Activated naive CD8-positive, alpha-beta T cell treated with anti-CD3 and anti-CD28 coated beads, Interleukin-2, amount 50 U/mL, for 24 hours (primary cell): Measurements from ENCODE around the gene SLBP.
"Not testable (repeated sequence)": the region's sequence is repeated elsewhere in the genome, so short reads cannot be mapped to it uniquely, and the experiment has no call there.

Experiments
- ATAC-seq: fragments of 150-1000 bp; cut with Tn5 transposase; one replicate; pipeline ENCODE4 v1.10.0; 2021
- DNase-seq: peaks from one replicate; pipeline ENCODE4 v3.0.0; 2021
- H3K27ac Mint-ChIP-seq: one replicate; pipeline ENCODE4 v1.8.0; 2021; ENCODE audit warnings: mild to moderate bottlenecking, mixed read lengths
- H3K27me3 Mint-ChIP-seq: one replicate; pipeline ENCODE4 v1.8.0; 2021; ENCODE audit warnings: mixed read lengths
- H3K36me3 Mint-ChIP-seq: one replicate; pipeline ENCODE4 v1.8.0; 2021; ENCODE audit warnings: low read depth, mixed read lengths
- H3K4me1 Mint-ChIP-seq: one replicate; pipeline ENCODE4 v1.8.0; 2021; ENCODE audit warnings: mixed read lengths
- H3K4me3 Mint-ChIP-seq: one replicate; pipeline ENCODE4 v1.8.0; 2021; ENCODE audit warnings: mild to moderate bottlenecking, moderate library complexity, mixed read lengths
- H3K9me3 Mint-ChIP-seq: one replicate; pipeline ENCODE4 v1.8.0; 2021; ENCODE audit warnings: mixed read lengths

The SLBP gene

DNA sequence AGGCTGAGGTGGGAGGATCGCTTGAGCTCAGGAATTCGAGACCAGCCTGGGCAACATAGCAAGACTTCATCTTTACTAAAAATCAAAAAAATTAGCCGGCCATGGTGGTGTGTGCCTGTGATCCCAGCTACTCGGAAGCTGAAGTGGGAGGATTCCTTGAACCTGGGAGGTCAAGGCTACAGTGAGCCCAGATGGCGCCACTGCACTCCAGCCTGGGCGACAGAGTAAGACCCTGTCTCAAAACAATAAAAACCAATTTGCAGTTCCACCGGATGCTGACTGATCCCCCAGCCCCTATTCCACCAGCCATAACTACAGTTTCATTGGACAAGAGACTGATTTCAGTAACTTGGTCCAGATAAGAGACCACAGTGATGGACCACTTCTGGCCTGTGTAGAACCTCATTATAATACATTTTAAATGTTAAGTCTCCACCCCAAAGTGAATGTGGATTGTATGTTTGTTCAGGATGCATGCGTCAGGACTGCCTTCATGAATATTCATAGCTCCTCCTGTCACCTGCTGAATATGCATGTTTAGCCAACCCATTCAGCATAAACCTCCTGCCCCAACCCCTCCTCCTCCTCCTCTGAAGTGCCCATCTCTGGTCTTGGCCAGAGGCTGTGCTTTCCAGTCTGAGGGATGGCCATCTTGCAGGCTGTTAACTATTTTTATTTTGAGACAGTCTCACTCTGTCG lies 2.3 kb upstream of the SLBP start:
- H3K4me3 Mint-ChIP-seq: peak overlapping the region; percentile 98
- no peaks in the 10 kb centered on the region for H3K9me3 Mint-ChIP-seq
- DNase-seq (no peak), ATAC-seq (no peak)
- H3K36me3 Mint-ChIP-seq: peaks cover 40% of the 10 kb centered on the region
- H3K27ac Mint-ChIP-seq: peak overlapping the region; percentile 94
- peaks cover 58% of the 10 kb centered on the region for H3K4me1 Mint-ChIP-seq
- no peaks in the 10 kb centered on the region for H3K27me3 Mint-ChIP-seq

- peaks cover 63% of the 10 kb centered on the region for H3K4me1 Mint-ChIP-seq
- H3K4me3 Mint-ChIP-seq: peak overlapping the region; percentile 98
- peak overlapping the region; percentile 94 for H3K27ac Mint-ChIP-seq
- peaks cover 50% of the 10 kb centered on the region for H3K36me3 Mint-ChIP-seq
- H3K27me3 Mint-ChIP-seq: no peaks in the 10 kb centered on the region
- peak; percentile 3 for ATAC-seq
- no peaks in the 10 kb centered on the region for H3K9me3 Mint-ChIP-seq
- no peak for DNase-seq
These were observed 1.1 kb upstream of the SLBP start for GRCh38 chr4:1713003-1713851.

GRCh38 chr4:1711571-1712215 lies 426 bp downstream of the SLBP start:
- Mint-ChIP-seq H3K4me1 (peaks cover 68% of the 10 kb centered on the region), H3K27me3 (no peaks in the 10 kb centered on the region), H3K36me3 (peaks cover 58% of the 10 kb centered on the region), H3K9me3 (no peaks in the 10 kb centered on the region), H3K4me3 (peak overlapping the region; percentile 98), H3K27ac (peak overlapping the region; percentile 93)
- DNase-seq (peak; percentile 39), ATAC-seq (no peak)

- peaks cover 62% of the 10 kb centered on the region for H3K36me3 Mint-ChIP-seq
These were observed 1.0 kb downstream of the SLBP start for GRCh38 chr4:1711055-1711570.

DNA sequence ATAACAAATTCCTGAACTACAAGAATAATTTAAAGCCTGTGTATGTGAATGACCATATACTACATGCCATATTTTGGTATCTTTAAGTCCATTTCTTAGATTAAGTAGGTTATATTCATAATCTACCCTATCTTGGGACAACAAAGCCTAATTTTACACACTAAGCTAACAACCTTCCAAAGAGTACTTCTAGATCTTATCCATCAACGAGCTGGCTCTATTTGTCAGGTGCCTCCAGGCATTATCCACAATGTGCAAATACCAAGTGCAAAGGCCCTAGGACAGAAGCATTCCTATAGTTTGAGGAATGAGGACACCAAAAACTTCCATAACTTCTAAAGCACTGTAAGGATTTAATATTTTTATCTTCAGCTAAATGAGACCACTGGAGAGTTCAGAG lies 3.5 kb downstream of the SLBP start:
- Mint-ChIP-seq H3K4me3 (peak overlapping the region; percentile 98), H3K27me3 (no peaks in the 10 kb centered on the region), H3K27ac (no peak overlapping the region), H3K4me1 (peaks cover 68% of the 10 kb centered on the region), H3K9me3 (no peaks in the 10 kb centered on the region), H3K36me3 (peaks cover 70% of the 10 kb centered on the region)
- DNase-seq (no peak), ATAC-seq (no peak)

More at GRCh38 chr4:1711055-1711570, 1.0 kb downstream of the SLBP start:
- Mint-ChIP-seq H3K27me3 (no peaks in the 10 kb centered on the region), H3K4me1 (peaks cover 71% of the 10 kb centered on the region), H3K4me3 (peak overlapping the region; percentile 98), H3K27ac (peak overlapping the region; percentile 93), H3K9me3 (no peaks in the 10 kb centered on the region)
- DNase-seq: no peak
- ATAC-seq: no peak

DNA sequence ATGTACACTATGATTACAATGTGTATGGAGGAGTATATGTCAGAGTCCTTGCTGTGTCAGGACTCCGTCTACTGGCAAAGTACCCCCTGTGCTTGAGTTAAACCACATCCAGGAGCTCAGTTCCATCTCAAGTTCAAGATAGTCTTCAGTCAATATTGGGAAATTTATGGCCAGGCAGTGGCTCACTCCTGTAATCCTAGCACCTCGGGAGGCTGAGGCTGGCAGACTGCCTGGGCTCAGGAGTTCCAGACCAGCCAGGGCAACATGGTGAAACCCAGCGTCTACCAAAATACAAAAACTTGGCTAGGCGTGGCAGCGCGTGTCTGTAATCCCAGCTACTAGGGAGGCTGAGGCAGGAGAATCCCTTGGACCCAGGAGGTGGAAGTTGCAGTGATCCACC lies 5.8 kb downstream of the SLBP start:
- no peak for ATAC-seq
- Mint-ChIP-seq H3K9me3 (no peaks in the 10 kb centered on the region), H3K4me1 (peaks cover 73% of the 10 kb centered on the region), H3K36me3 (peaks cover 80% of the 10 kb centered on the region), H3K27ac (no peak overlapping the region), H3K4me3 (no peak overlapping the region), H3K27me3 (no peaks in the 10 kb centered on the region)
- DNase-seq: no peak

GRCh38 chr4:1705732-1706131 lies 6.4 kb downstream of the SLBP start:
- Mint-ChIP-seq H3K36me3 (peaks cover 78% of the 10 kb centered on the region), H3K9me3 (no peaks in the 10 kb centered on the region), H3K27me3 (no peaks in the 10 kb centered on the region), H3K4me1 (peaks cover 67% of the 10 kb centered on the region), H3K4me3 (no peak overlapping the region), H3K27ac (no peak overlapping the region)
- DNase-seq (no peak), ATAC-seq (no peak)

- H3K4me1 Mint-ChIP-seq: peaks cover 48% of the 10 kb centered on the region
- peak overlapping the region; percentile 29 for H3K27ac Mint-ChIP-seq
- ATAC-seq (no peak), DNase-seq (no peak)
- H3K9me3 Mint-ChIP-seq: no peaks in the 10 kb centered on the region
- H3K27me3 Mint-ChIP-seq: no peaks in the 10 kb centered on the region
- H3K36me3 Mint-ChIP-seq: peaks cover 75% of the 10 kb centered on the region
- H3K4me3 Mint-ChIP-seq: no peak overlapping the region
These were observed 8.3 kb downstream of the SLBP start for GRCh38 chr4:1703867-1704266.

DNA sequence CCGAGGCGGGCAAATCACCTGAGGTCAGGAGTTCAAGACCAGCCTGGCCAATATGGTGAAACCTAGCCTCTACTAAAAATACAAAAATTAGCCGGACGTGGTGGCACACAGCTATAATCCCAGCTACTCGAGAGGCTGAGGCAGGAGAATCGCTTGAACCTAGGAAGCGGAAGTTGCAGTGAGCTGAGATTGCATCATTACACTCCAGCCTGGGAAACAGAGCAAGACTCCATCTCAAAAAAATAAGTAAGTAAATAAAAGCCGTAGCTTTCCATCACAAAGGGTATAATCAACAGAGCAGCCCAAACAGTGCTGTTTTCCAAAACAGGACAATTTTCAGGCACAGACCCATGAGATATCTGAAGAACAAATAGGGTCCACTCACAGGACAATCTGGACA lies 10.4 kb downstream of the SLBP start:
- H3K27ac Mint-ChIP-seq: peak overlapping the region; percentile 15
- DNase-seq, H3K9me3 Mint-ChIP-seq, H3K27me3 Mint-ChIP-seq, ATAC-seq, H3K4me3 Mint-ChIP-seq: not testable (repeated sequence)
- H3K4me1 Mint-ChIP-seq: peaks cover 36% of the 10 kb centered on the region
- H3K36me3 Mint-ChIP-seq: peaks cover 71% of the 10 kb centered on the region

DNA sequence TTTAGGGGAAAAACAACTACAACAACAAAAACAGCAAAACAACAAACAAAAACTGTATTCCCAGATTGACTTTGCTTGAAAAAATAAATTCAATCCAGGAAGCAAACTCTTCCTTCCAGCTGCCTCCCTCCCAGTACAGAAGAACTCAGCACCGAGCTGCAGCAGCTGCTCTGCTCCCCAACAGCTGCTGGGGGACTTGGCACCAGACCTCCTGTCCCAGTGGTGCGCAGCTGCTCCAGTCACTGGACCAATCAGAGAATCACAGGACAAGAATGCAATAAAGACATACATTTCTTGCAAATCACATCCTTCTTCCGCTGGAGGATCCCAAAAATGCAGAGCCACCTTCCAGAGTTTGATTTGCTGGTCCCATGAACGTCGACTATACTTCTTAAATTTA lies 16.2 kb downstream of the SLBP start:
- H3K36me3 Mint-ChIP-seq: peaks cover 68% of the 10 kb centered on the region
- no peaks in the 10 kb centered on the region for H3K27me3 Mint-ChIP-seq
- peak overlapping the region; percentile 43 for H3K27ac Mint-ChIP-seq
- no peak for DNase-seq
- peaks cover 2% of the 10 kb centered on the region for H3K4me1 Mint-ChIP-seq
- ATAC-seq: no peak
- H3K9me3 Mint-ChIP-seq: no peaks in the 10 kb centered on the region
- H3K4me3 Mint-ChIP-seq: no peak overlapping the region

DNA sequence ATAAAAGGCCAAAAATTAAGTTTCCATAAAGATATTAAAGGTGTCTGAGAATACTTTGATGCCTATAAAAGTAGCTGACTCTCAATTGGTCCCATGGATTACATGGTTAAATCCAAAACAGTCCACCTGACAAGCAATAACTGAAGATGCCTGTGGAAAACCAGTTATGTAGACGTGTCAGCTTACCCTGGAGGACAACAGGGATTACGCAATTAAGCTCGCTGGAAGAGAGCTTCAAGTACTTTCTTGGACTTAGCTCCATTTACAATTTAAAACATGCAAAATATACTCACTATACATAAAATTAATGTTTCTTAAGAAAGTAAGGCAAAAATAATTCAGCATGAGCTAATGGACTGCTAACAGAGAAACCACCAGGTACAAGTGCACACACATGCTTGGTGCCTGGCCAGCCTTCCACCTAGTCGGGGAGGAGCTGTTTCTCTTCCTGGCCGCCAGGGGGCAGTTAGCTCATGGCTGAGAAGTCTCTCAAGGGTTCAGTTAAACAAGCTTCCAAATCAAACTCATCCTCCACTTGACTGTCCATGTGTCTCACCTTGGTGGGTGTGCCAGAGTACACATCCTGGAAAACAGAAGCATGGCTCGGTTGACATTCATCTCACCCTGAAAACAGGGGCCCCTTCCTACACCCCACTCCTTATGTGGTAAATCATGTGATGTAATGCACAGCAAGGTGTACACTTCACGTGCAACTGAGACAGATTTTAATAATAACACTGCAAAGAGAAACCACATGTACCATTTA lies 18.8 kb downstream of the SLBP start:
- ATAC-seq: peak; percentile 86
- Mint-ChIP-seq H3K4me1 (peaks cover 2% of the 10 kb centered on the region), H3K36me3 (peaks cover 61% of the 10 kb centered on the region), H3K9me3 (no peaks in the 10 kb centered on the region), H3K27me3 (no peaks in the 10 kb centered on the region), H3K4me3 (no peak overlapping the region), H3K27ac (peak overlapping the region; percentile 10)
- DNase-seq: peak; percentile 75

- peaks cover 2% of the 10 kb centered on the region for H3K4me1 Mint-ChIP-seq
- no peak overlapping the region for H3K4me3 Mint-ChIP-seq
- H3K27ac Mint-ChIP-seq: no peak overlapping the region
- ATAC-seq: no peak
- no peaks in the 10 kb centered on the region for H3K9me3 Mint-ChIP-seq
- peaks cover 55% of the 10 kb centered on the region for H3K36me3 Mint-ChIP-seq
- no peaks in the 10 kb centered on the region for H3K27me3 Mint-ChIP-seq
- DNase-seq: no peak
These were observed 20.3 kb downstream of the SLBP start for GRCh38 chr4:1691737-1692373.

GRCh38 chr4:1690698-1691097 lies 21.4 kb downstream of the SLBP start:
- H3K9me3 Mint-ChIP-seq: no peaks in the 10 kb centered on the region
- no peak for ATAC-seq
- no peak overlapping the region for H3K4me3 Mint-ChIP-seq
- peaks cover 2% of the 10 kb centered on the region for H3K4me1 Mint-ChIP-seq
- H3K27me3 Mint-ChIP-seq: no peaks in the 10 kb centered on the region
- H3K27ac Mint-ChIP-seq: no peak overlapping the region
- no peak for DNase-seq
- H3K36me3 Mint-ChIP-seq: peaks cover 53% of the 10 kb centered on the region
